GM18499 (cell line): ENCODE results near the gene FOXO1.

ENCODE experiments used
- ATAC-seq: cut with Tn5 transposase; IDR thresholded peaks from one replicate; pipeline ENCODE4 v1.9.1; 2021; ENCODE audit warnings: moderate number of reproducible peaks; ENCODE audit not compliant: insufficient read depth, unreplicated experiment

Gene FOXO1

GRCh38 chr13:40640202-40640601 lies 26.2 kb downstream of the FOXO1 start:
- ATAC-seq, result no peak

- ATAC-seq, result no peak
Measured at GRCh38 chr13:40639221-40639681, 27.2 kb downstream of the FOXO1 start.

GRCh38 chr13:40637643-40638042 lies 28.8 kb downstream of the FOXO1 start:
- ATAC-seq, result no peak

GRCh38 chr13:40635315-40635995 lies 31.0 kb downstream of the FOXO1 start:
- ATAC-seq, result no peak

- ATAC-seq, result no peak
Measured at GRCh38 chr13:40632915-40633314, 33.5 kb downstream of the FOXO1 start.

- ATAC-seq, result no peak
Measured at GRCh38 chr13:40631605-40632004, 34.8 kb downstream of the FOXO1 start.

- peak; percentile 65 for ATAC-seq
Measured at GRCh38 chr13:40629678-40630384, 36.6 kb downstream of the FOXO1 start.

- ATAC-seq, result no peak
Measured at GRCh38 chr13:40626977-40627376, 39.5 kb downstream of the FOXO1 start.

GRCh38 chr13:40626561-40626960 lies 39.9 kb downstream of the FOXO1 start:
- ATAC-seq, result no peak

GRCh38 chr13:40624986-40625385 lies 41.5 kb downstream of the FOXO1 start:
- ATAC-seq, result no peak

- ATAC-seq, result no peak
Measured at GRCh38 chr13:40624383-40624782, 42.1 kb downstream of the FOXO1 start.

GRCh38 chr13:40622761-40623160 lies 43.7 kb downstream of the FOXO1 start:
- no peak for ATAC-seq

GRCh38 chr13:40622246-40622645 lies 44.2 kb downstream of the FOXO1 start:
- no peak for ATAC-seq

- no peak for ATAC-seq
Measured at GRCh38 chr13:40619479-40619814, 47.0 kb downstream of the FOXO1 start.

- ATAC-seq, result no peak
Measured at GRCh38 chr13:40618581-40619478, 47.6 kb downstream of the FOXO1 start.

- ATAC-seq, result no peak
Measured at GRCh38 chr13:40617801-40618356, 48.6 kb downstream of the FOXO1 start.

- no peak for ATAC-seq
Measured at GRCh38 chr13:40615619-40616018, 50.8 kb downstream of the FOXO1 start.

- no peak for ATAC-seq
Measured at GRCh38 chr13:40613914-40614313, 52.5 kb downstream of the FOXO1 start.

GRCh38 chr13:40613192-40613818 lies 53.1 kb downstream of the FOXO1 start:
- peak; percentile 69 for ATAC-seq

- no peak for ATAC-seq
Measured at GRCh38 chr13:40612041-40612440, 54.4 kb downstream of the FOXO1 start.
